Activated T-helper 17 cell treated with anti-CD3 and anti-CD28 coated beads, Interleukin-2, amount 50 U/mL, for 72 hours (primary cell): ENCODE results near the gene FOXQ1. TPM values are rescaled to one million over a fixed set of nuclear protein-coding genes. Genes with fewer than 3 reads are reported as not detected.

Experiments used
- ATAC-seq: fragments of 150-1000 bp; cut with Tn5 transposase; replicated peaks from 2 replicates; pipeline ENCODE4 v1.10.0; 2021; ENCODE audit warnings: mild to moderate bottlenecking, moderate library complexity
- H3K27ac Mint-ChIP-seq: one replicate; pipeline ENCODE4 v1.8.0; 2022; ENCODE audit warnings: mixed read lengths
- H3K27me3 Mint-ChIP-seq: one replicate; pipeline ENCODE4 v1.8.0; 2022; ENCODE audit warnings: mixed read lengths
- H3K36me3 Mint-ChIP-seq: one replicate; pipeline ENCODE4 v1.8.0; 2022; ENCODE audit warnings: low read depth, mild to moderate bottlenecking, mixed read lengths
- H3K4me1 Mint-ChIP-seq: one replicate; pipeline ENCODE4 v1.8.0; 2022; ENCODE audit warnings: mixed read lengths
- H3K4me3 Mint-ChIP-seq: one replicate; pipeline ENCODE4 v1.8.0; 2022; ENCODE audit warnings: mild to moderate bottlenecking, mixed read lengths
- H3K9me3 Mint-ChIP-seq: one replicate; pipeline ENCODE4 v1.8.0; 2022; ENCODE audit warnings: mixed read lengths
- total RNA-seq, 2 donors: library from RNA; stranded (reverse); gene quantifications; one replicate each; pipeline ENCODE4 v1.2.3, GENCODE V29; 2022

FOXQ1 gene, protein sequence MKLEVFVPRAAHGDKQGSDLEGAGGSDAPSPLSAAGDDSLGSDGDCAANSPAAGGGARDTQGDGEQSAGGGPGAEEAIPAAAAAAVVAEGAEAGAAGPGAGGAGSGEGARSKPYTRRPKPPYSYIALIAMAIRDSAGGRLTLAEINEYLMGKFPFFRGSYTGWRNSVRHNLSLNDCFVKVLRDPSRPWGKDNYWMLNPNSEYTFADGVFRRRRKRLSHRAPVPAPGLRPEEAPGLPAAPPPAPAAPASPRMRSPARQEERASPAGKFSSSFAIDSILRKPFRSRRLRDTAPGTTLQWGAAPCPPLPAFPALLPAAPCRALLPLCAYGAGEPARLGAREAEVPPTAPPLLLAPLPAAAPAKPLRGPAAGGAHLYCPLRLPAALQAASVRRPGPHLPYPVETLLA
- not detected for total RNA-seq

DNA sequence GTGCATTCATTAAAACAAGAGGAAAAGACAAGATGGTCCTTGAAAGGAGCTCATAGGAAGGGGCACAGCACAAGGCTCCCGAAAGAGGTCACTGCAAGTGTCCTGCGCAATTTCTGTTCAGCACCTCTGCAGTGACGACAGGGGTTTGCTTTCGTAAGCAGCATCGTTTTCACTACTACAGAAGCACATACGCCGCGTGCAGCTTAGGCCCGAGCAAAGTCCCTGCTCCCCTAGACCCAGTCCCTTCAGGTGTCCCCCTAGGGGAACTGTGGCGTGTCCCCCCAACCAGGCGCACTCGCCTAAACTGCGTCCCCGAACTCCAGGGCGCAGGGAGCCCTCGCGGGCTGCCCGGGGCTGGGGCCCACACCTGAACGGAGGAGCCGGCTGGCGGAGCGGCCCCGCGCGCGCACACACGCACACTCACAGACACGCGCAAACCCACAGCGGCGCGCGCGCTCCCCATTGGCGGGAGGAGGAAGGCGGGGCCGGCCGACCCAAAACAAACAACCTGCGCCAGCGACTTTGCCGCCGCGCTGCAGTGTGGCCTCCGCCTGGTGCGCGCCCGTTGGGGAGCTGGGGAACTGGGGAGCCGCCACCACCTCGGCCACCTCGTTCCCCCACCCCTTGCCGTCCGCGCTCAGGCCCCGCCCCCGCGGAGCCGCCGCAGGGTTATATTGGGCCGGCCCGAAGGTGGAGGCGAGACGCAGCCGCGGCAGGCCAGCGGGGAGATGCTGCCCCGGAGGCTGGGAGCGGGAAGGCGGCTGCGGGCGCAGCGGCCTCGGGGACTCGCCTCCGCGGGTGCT is at the start of gene FOXQ1:
Gene FOXQ1, plus strand, starts transcription at position 699 of the 803 bp plus-strand sequence. CDS start 607 bp downstream, outside the sequence.
- Mint-ChIP-seq H3K36me3 (peaks cover 6% of the 10 kb centered on the region), H3K27me3 (peaks cover 70% of the 10 kb centered on the region), H3K27ac (no peak within 1 kb of the TSS), H3K9me3 (no peaks in the 10 kb centered on the region), H3K4me3 (peak within 1 kb of the TSS; percentile 69), H3K4me1 (peaks cover 13% of the 10 kb centered on the region)
- ATAC-seq = no peak

DNA sequence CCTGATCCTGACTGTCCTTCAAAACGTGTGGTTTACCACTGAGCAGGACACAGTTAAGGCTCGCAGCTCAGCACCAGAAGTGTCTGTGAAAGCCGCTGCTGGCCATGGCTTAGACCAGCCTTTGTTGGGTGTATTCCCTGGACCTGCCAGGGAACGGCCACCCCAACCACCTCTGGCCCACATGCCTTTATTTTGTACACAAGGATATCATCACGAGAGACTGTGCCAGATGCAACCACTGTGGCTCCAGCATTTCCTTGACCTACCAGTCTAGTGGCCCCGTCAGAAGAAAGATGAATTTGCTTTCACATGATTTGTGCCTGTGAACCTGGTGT is 49.2 kb upstream of the FOXQ1 start:
- no peak overlapping the region for H3K4me3 Mint-ChIP-seq
- peaks cover 15% of the 10 kb centered on the region for H3K27me3 Mint-ChIP-seq
- no peaks in the 10 kb centered on the region for H3K36me3 Mint-ChIP-seq

DNA sequence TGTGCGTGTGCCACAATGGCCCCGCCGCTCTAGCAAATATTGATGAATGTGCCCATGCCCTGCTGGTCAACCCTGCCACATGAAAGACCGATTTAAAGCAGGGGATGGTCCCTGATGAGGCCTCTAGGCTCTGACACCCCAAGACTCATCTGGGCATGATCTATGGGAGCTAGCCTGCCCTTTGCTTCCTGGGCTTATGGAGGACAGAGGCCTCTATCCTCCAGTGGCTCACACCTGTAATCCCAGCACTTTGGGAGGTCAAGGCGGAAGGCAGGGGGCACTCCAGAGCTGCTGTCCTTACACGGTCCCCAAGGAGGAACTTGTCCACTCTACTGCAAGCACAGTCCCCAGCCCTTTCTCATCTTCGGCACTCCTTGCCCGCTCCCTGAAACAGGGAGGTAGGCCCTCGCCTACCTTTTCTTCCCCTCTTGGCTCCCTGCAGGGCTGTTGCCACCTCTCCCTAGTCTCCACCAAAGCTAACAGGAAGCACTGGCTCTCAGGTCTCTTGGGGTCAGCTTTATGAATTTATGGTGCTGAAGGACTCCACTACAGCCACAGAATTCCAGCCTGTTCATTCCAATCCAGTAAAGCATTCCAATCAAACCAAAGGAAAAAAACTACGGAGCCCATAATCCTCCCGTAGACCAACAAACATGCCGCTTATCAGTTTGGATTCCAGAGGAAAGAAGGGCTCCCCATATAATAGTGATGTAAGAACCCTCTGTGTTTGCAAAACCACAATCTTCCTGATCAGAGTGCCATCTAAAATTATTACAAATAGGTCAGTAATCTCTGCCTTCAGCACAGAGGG is 48.7 kb upstream of the FOXQ1 start:
- no peak overlapping the region for H3K27ac Mint-ChIP-seq

More for the DNA sequence above, 49.2 kb upstream of the FOXQ1 start:
- Mint-ChIP-seq H3K27ac (no peak overlapping the region), H3K4me1 (no peaks in the 10 kb centered on the region), H3K9me3 (no peaks in the 10 kb centered on the region)
- ATAC-seq = no peak

DNA sequence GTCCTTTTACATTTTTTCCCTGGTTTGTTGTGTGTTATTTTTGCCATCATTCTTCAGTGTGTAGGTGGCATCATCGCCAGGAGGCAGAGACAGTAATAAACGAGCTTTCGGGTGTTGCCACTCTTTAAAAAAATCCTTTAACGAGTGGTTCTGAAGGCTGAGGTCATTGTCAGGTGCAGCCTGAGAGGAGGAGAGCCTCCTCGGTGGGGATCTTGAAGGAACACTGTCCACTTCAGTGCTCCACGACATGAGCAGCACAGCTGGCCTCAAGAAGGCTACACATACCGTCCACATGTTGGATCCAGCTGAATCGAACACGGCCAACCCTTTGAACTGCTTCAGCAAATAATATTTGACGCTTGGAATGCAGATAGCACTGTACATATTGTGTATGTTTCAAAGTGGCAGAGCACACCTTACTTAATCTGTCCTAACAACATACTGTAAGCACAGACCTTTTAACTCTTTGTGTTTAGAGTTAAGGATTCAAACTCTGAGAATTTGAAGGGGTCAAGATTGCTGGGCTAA is 48.0 kb upstream of the FOXQ1 start:
- Mint-ChIP-seq H3K27ac (no peak overlapping the region), H3K4me3 (no peak overlapping the region), H3K27me3 (peaks cover 15% of the 10 kb centered on the region), H3K9me3 (no peaks in the 10 kb centered on the region), H3K36me3 (no peaks in the 10 kb centered on the region), H3K4me1 (no peaks in the 10 kb centered on the region)
- no peak for ATAC-seq

More for the DNA sequence above, 48.7 kb upstream of the FOXQ1 start:
- Mint-ChIP-seq H3K9me3 (no peaks in the 10 kb centered on the region), H3K4me3 (no peak overlapping the region), H3K36me3 (no peaks in the 10 kb centered on the region), H3K27me3 (peaks cover 15% of the 10 kb centered on the region), H3K4me1 (no peaks in the 10 kb centered on the region)
- ATAC-seq = no peak

DNA sequence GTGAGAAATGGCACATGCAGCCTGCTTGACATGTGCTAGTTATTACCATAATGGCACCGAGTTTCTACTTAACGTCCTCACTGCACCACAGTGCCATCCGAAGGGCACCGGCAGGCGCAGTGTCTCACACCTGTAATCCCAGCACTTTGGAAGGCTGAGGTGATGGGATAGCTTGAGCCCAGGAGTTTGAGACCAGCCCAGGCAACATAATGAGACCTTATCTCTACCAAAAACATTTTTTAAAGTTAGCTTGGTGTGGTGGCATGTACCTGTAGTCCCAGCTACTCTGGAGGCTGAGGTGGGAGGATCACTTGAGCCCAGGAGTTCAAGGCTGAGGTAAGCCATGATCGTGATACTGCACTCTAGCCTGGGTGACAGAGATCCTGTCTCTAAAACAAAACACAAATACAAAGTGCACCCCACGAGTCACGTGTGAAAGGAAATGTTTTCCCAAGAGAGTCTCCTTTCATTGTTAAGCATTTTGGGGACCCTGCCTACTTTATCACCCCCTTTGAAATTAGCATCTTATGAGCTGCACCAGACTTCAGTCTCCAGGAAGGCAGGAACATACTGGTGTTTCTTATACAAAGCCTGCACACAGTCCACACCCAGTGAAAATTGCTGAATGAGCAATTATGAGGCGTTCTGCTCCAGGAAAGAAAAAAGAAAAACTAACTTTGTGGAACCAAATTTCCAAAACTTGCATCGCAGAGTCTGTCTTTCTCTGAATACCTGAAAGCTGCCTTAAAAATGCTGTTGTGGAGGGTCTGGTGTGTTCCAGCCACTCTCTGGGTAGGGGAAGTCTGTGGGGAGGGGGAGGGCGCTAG is 47.1 kb upstream of the FOXQ1 start:
- Mint-ChIP-seq H3K4me3 (no peak overlapping the region), H3K9me3 (no peaks in the 10 kb centered on the region), H3K27me3 (peaks cover 14% of the 10 kb centered on the region), H3K36me3 (no peaks in the 10 kb centered on the region), H3K27ac (no peak overlapping the region), H3K4me1 (no peaks in the 10 kb centered on the region)
- ATAC-seq = no peak

DNA sequence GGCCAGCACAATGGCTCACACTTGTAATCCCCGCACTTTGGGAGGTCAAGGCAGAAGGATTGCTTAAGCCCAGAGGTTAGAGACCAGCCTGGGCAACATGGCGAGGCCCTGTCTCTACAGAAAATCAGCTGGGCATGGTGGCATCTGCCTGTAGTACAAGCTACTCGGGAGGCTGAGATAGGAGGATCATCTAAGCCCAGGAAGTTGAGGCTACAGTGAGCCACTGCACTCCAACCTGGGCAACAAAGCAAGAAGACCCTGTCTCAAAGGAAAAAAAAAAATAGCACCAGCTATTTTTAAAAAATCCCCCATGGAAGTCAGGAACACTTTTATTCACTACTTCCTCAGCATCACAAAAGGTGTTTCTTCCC is 45.2 kb upstream of the FOXQ1 start:
- ATAC-seq = no peak
- H3K4me3 Mint-ChIP-seq = no peak overlapping the region
- H3K9me3 Mint-ChIP-seq = no peaks in the 10 kb centered on the region
- H3K36me3 Mint-ChIP-seq = no peaks in the 10 kb centered on the region
- no peak overlapping the region for H3K27ac Mint-ChIP-seq
- H3K27me3 Mint-ChIP-seq = peaks cover 19% of the 10 kb centered on the region
- no peaks in the 10 kb centered on the region for H3K4me1 Mint-ChIP-seq

DNA sequence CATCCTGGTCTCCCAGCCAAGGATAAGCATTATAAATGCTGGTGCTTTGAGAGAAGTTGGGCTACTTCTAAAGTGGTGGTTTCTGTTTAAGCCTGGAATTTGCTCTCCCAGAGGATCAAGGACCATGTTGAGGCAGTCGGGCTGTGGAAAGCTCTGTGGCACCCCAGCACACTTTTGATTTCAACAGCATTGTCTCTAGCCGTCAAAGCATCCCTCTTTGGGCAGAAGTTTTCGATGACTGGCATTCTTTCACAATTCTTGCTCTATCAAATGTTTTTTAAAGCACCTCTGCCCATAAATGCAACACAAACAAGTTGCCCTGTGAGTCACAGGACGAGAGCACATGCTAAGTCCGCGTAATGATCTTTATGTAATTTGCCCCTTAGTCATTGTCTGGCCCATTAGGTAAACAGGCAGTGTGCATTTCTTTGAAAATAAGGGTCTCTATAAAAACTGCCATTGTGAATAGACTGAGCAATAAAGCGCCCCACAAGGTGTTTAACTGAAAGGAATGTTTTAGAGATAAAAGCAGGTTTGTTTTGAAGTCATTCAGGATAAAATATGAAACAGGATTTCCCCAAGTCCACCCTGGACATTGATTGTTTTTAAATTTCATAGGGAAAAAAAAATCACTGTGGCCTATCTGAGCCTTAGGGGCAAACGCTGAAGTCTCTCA is 44.7 kb upstream of the FOXQ1 start:
- no peaks in the 10 kb centered on the region for H3K9me3 Mint-ChIP-seq
- peaks cover 19% of the 10 kb centered on the region for H3K27me3 Mint-ChIP-seq
- H3K4me3 Mint-ChIP-seq = no peak overlapping the region
- H3K4me1 Mint-ChIP-seq = no peaks in the 10 kb centered on the region
- no peak overlapping the region for H3K27ac Mint-ChIP-seq
- no peak for ATAC-seq
- no peaks in the 10 kb centered on the region for H3K36me3 Mint-ChIP-seq

DNA sequence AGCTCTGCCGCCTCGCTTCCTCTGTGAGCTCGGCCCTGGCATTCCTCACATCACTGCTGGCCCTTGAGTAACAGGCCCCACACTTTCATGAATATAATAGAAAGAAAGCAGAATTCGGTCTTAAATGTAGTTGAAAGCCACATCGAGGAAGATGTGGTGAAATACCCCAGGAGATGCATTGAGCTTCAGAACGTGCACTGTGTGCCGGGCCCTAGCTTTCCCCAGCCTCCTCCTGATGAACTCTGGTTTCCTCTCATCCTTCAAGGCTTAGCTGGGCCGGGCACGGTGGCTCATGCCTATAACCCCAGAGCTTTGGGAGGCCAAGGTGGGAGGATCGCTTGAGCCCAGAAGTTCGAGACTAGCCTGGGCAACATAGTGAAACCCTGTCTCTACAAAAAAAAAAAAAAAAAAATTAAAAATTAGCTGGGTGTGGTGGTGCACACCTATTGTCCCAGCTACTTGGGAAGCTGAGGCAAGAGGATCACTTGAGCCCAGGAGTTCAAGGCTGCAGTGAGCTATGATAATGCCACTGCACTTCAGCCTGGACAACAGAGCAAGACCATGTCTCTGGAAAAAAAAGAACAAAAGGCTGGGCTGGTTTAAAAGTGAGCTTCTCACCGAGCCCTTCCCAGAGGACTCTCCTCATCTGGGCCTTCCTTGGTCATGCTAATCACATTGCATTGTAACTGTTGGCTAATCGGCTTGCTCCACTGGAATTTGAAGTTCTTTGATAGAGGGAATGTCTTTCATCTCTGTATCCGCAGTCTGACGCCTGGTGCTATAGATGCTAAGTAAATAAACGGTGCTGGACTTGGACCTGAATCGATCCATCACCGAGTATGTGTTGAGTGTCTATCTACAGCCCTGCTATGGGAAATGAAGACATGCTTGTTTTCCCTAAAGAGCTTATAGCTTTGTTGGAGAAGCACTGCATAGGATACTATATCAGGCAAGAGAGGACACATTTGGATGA is 43.8 kb upstream of the FOXQ1 start:
- no peak for ATAC-seq
- H3K9me3 Mint-ChIP-seq = peaks cover 3% of the 10 kb centered on the region
- H3K27me3 Mint-ChIP-seq = peaks cover 24% of the 10 kb centered on the region
- H3K27ac Mint-ChIP-seq = no peak overlapping the region
- no peak overlapping the region for H3K4me3 Mint-ChIP-seq
- H3K4me1 Mint-ChIP-seq = no peaks in the 10 kb centered on the region
- H3K36me3 Mint-ChIP-seq = no peaks in the 10 kb centered on the region

DNA sequence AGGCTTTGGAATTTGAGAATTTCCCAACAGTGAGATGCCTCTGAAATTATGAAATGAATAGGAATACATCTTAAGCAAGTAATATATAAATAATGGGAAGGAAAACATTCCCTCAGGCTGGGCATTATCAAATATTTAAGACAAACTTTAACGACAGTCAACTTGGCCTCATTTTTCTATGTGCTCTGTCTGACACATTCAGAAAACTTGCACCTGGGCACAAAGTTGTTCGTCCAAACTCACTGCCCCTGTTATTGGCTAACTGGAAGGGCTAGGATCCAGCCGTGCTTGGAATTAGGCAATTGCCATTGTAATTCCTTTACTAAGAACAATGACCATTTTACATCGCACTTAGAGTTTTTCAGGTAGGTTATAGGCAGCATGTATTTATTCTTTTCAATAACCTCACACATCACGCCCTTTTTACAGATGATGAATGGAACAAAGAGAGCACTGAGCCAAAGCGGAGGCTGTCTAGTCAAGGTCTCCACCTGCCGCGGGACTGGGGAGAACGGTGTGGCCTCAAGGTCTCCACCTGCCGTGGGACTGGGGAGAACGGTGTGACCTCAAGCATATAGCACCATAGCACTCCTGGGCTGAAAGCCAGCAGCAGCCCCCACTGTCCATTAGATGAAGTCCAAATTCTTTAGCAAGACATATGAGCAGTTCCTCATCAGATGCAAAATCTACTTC is 40.7 kb upstream of the FOXQ1 start:
- no peak overlapping the region for H3K4me3 Mint-ChIP-seq
- H3K27me3 Mint-ChIP-seq = peaks cover 36% of the 10 kb centered on the region
- H3K9me3 Mint-ChIP-seq = peaks cover 3% of the 10 kb centered on the region
- no peaks in the 10 kb centered on the region for H3K36me3 Mint-ChIP-seq
- no peaks in the 10 kb centered on the region for H3K4me1 Mint-ChIP-seq
- no peak overlapping the region for H3K27ac Mint-ChIP-seq
- no peak for ATAC-seq

DNA sequence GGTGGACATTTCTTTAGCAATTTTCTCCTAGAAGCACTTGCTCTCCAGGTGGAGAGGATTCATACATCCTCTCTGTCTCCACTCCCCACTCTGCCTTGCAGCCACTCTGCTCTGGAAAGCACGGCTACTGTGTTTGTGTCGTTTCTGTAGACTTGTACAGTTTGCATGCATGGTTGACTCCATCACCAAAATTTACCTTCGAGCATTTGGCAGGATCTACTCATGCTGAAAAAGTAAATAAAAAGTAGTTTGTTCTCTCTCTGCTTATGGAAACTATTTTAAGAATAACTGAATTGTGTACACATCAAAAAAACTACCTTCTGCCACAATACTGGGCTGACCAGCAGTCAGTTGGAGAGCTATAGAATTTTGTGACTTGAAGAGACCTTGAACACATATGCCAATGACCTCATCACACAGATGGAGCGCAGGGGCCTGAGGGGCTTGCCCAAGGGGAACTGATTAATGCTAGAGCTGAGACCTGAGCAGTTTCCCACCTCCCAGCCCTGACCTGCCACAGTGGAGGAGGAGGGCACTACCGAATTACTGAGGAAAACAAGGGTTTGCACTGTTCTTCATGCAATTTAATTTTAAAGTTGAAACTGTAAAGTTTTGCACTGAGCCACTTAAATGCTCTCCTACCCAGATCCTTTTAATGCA is 33.7 kb upstream of the FOXQ1 start:
- ATAC-seq = no peak

DNA sequence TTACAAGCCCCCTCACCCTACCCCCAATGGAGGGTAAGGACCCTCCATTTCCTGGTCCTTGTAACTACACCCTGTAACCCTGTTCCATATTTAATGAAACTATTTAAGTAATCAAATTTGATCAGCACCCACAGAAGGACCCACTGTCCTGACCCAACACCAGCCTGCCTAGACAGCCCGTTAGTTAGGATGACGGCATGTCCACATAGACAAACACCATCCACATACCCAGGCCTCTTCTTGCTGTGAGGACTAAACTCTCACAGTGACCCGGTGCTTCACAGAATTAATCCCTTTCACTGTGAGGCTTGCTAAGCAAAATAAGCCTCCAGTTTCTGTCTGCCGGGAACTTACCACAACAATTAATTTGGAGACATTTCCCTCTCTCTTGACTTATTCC is 32.8 kb upstream of the FOXQ1 start:
- no peaks in the 10 kb centered on the region for H3K36me3 Mint-ChIP-seq
- no peak overlapping the region for H3K4me3 Mint-ChIP-seq
- ATAC-seq = no peak
- no peaks in the 10 kb centered on the region for H3K9me3 Mint-ChIP-seq
- peaks cover 46% of the 10 kb centered on the region for H3K27me3 Mint-ChIP-seq
- no peaks in the 10 kb centered on the region for H3K4me1 Mint-ChIP-seq
- no peak overlapping the region for H3K27ac Mint-ChIP-seq

More for the DNA sequence above, 33.7 kb upstream of the FOXQ1 start:
- peaks cover 42% of the 10 kb centered on the region for H3K27me3 Mint-ChIP-seq
- no peak overlapping the region for H3K4me3 Mint-ChIP-seq
- no peaks in the 10 kb centered on the region for H3K36me3 Mint-ChIP-seq
- H3K9me3 Mint-ChIP-seq = no peaks in the 10 kb centered on the region
- H3K27ac Mint-ChIP-seq = no peak overlapping the region
- H3K4me1 Mint-ChIP-seq = no peaks in the 10 kb centered on the region
